Measurements from ENCODE around the gene ACIN1.

DNA sequence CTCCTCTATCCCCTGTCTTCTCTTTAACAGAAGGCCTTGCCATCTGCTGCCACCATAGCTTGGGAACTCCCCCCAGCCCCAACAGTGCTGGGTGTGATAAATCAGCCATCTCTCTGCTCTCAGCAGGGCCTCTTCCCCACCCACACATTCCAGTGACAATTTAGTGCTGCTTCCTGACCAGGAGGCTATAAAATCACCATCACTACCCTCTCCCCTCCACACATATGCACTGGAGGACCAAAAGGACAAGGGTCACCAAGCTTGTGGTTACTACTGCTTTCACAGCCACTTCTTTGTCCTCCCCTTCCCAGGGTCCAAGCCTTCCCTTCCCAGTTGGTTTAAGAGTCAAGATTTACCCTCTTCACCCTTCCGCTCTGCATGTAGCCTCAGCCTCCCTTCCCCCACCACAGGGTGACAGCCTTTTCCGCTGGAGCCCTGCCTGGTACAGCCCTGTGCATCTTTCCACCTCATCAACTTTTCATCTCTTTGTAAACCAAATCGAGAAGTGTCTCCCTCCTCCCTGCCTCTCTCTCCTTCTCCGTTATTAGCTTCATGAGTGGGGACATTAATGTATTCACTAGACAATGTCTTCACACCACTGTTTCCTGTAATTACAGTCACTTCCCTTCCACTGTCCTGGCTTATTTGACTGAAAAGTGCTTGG lies 69.7 kb downstream of the ACIN1 start:
- TF ChIP-seq, protein P1, sequence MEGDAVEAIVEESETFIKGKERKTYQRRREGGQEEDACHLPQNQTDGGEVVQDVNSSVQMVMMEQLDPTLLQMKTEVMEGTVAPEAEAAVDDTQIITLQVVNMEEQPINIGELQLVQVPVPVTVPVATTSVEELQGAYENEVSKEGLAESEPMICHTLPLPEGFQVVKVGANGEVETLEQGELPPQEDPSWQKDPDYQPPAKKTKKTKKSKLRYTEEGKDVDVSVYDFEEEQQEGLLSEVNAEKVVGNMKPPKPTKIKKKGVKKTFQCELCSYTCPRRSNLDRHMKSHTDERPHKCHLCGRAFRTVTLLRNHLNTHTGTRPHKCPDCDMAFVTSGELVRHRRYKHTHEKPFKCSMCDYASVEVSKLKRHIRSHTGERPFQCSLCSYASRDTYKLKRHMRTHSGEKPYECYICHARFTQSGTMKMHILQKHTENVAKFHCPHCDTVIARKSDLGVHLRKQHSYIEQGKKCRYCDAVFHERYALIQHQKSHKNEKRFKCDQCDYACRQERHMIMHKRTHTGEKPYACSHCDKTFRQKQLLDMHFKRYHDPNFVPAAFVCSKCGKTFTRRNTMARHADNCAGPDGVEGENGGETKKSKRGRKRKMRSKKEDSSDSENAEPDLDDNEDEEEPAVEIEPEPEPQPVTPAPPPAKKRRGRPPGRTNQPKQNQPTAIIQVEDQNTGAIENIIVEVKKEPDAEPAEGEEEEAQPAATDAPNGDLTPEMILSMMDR (IDR thresholded peaks at IDR 0.05): no peak
- TF ChIP-seq POLR2A (IDR thresholded peaks at IDR 0.05): no peak

Measured in testis (tissue), 2 donors.